Gastroesophageal sphincter (tissue), 4 donors: ENCODE results near the gene CNGB1. TPM values are rescaled to one million over a fixed set of nuclear protein-coding genes. Genes with fewer than 3 reads are reported as not detected.
A peak's percentile ranks its signal among the peaks of the same experiment; 100 is the strongest.

ENCODE experiments used
- ATAC-seq: fragments of 150-250 bp; one replicate; pipeline ENCODE4 v1.9.1; 2016; ENCODE audit warnings: mild to moderate bottlenecking, moderate library complexity
- H3K27ac ChIP-seq, 4 donors: fragments of 200-600 bp; sonication (generic) in 3 of 4; 1 replicate in 3 of 4; 2 replicates in 1 of 4; pipeline ENCODE4 v1.5.1; 2016 to 2019
- H3K27me3 ChIP-seq: fragments of 200-600 bp; sonication (generic); one replicate; pipeline ENCODE4 v1.5.1; 2019
- H3K36me3 ChIP-seq, 2 donors: fragments of 200-600 bp; sonication (generic); one replicate each; pipeline ENCODE4 v1.5.1; 2019; ENCODE audit warnings: control low read depth in 1 of 2
- H3K4me1 ChIP-seq, 3 donors: fragments of 200-600 bp; sonication (generic); 1 replicate in 2 of 3; 2 replicates in 1 of 3; pipeline ENCODE4 v1.5.1; 2016 to 2019; ENCODE audit warnings: control low read depth in 2 of 3
- H3K4me3 ChIP-seq, 2 donors: fragments of 200-600 bp; sonication (generic); one replicate each; pipeline ENCODE4 v1.5.1; 2019; ENCODE audit warnings: mild to moderate bottlenecking in 1 of 2, moderate library complexity in 1 of 2
- H3K9me3 ChIP-seq, 3 donors: fragments of 200-600 bp; sonication (generic); one replicate each; pipeline ENCODE4 v1.5.1; 2017 to 2019; ENCODE audit warnings: control low read depth in 2 of 3
- EP300 ChIP-seq: sonication (generic); formaldehyde crosslinking; IDR thresholded peaks from one replicate; pipeline ENCODE4 v1.6.1; 2017; ENCODE audit warnings: antibody characterized with exemption, mild to moderate bottlenecking
- POLR2A ChIP-seq, 2 donors: fragments of 450-650 bp; IDR thresholded peaks; one replicate each; pipeline ENCODE4 v1.6.1; 2017; ENCODE audit warnings: antibody characterized with exemption in 2 of 2, mild to moderate bottlenecking in 2 of 2, moderate library complexity in 1 of 2
- POLR2AphosphoS5 ChIP-seq: sonication (generic); formaldehyde crosslinking; IDR thresholded peaks from one replicate; pipeline ENCODE4 v1.6.1; 2017; ENCODE audit warnings: antibody characterized with exemption
- WGBS, 2 donors: methylation state at CpG; one replicate each; pipeline ENCODE4 v1.1.5; 2018; ENCODE audit warnings: low coverage in 1 of 2; 5-methylcytosine and 5-hydroxymethylcytosine counted together
- total RNA-seq, 4 donors: library from RNA; depleted of rRNA; stranded (reverse); fragments of >200 nt; gene quantifications; one replicate each; pipeline ENCODE4 v1.1.0, GENCODE V29; 2016
- TF ChIP-seq, protein P1 (sequence below), 4 experiments: fragments of 200-600 bp in 2 of 4; fragments of 450-650 bp in 2 of 4; sonication (generic) in 1 of 4; IDR thresholded peaks; one replicate each; pipeline ENCODE4 v1.5.1; 2017 to 2019; ENCODE audit warnings: antibody characterized with exemption in 4 of 4, mild to moderate bottlenecking in 2 of 4, moderate library complexity in 2 of 4

The CNGB1 gene
- total RNA-seq, 4 donors from 2014 or later = 0.15 to 0.67 TPM; not detected in 2

- Histone ChIP-seq H3K27ac (no peak overlapping the region), H3K4me1 (no peaks in the 10 kb centered on the region), H3K27me3 (peaks cover 69% of the 10 kb centered on the region), H3K36me3 (no peaks in the 10 kb centered on the region), H3K9me3 (no peaks in the 10 kb centered on the region), H3K4me3 (no peak overlapping the region)
- 83 to 98% methylated on average over 5 to 6 of the region's 12 CpGs for WGBS, 2 donors
- no peak for ATAC-seq
- TF ChIP-seq, protein P1, sequence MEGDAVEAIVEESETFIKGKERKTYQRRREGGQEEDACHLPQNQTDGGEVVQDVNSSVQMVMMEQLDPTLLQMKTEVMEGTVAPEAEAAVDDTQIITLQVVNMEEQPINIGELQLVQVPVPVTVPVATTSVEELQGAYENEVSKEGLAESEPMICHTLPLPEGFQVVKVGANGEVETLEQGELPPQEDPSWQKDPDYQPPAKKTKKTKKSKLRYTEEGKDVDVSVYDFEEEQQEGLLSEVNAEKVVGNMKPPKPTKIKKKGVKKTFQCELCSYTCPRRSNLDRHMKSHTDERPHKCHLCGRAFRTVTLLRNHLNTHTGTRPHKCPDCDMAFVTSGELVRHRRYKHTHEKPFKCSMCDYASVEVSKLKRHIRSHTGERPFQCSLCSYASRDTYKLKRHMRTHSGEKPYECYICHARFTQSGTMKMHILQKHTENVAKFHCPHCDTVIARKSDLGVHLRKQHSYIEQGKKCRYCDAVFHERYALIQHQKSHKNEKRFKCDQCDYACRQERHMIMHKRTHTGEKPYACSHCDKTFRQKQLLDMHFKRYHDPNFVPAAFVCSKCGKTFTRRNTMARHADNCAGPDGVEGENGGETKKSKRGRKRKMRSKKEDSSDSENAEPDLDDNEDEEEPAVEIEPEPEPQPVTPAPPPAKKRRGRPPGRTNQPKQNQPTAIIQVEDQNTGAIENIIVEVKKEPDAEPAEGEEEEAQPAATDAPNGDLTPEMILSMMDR (IDR thresholded peaks at IDR 0.05) = no peak
- TF ChIP-seq EP300 = no peak
- TF ChIP-seq POLR2AphosphoS5 = no peak
- TF ChIP-seq POLR2A (IDR thresholded peaks at IDR 0.05) = no peak
Observed at GRCh38 chr16:57901480-57902069, 69.4 kb downstream of the CNGB1 start.

DNA sequence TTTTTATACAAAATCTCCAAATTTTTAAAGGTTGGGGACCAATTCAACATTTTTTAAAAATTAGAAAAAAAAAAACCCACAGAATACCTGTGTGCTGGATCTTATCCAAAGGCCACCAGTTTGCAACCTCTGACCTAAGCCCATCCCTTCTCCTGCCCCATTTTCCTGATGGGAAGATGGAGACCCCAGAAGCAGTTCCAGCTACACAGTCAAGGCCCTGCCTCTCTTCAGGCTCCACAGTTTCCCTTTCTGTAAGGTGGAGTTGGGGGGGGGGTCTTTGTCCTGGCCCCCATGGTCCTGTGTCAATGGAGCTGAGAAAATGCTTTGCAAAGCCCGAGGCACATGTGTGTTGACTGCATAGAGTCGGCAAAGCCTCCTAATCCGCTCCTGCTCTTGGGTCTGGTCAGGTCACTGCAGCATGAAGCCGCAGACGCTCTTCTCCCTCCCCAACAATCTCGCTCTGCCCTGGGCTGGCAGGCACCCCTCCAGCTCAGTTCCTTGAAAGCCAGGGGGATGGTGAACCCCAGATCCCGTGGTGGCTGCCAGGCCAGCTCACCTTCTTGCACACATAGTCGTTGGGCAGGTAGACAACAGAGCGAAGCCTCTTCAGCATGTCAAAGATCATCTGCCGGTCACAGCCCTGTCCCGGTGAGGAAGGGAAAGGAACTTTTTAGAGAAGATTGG, 70.0 kb downstream of the CNGB1 start:
- WGBS, 2 donors = 69% methylated on average over 3 of the region's 11 CpGs; no CpG with 5 or more reads in 1 of the 2 donors
- Histone ChIP-seq H3K27me3 (peaks cover 62% of the 10 kb centered on the region), H3K27ac (no peak overlapping the region), H3K4me1 (no peaks in the 10 kb centered on the region), H3K9me3 (no peaks in the 10 kb centered on the region), H3K36me3 (no peaks in the 10 kb centered on the region), H3K4me3 (no peak overlapping the region)
- ATAC-seq = no peak
- no peak for TF ChIP-seq EP300
- TF ChIP-seq POLR2AphosphoS5 = no peak
- no peak for TF ChIP-seq POLR2A (IDR thresholded peaks at IDR 0.05)
- TF ChIP-seq, protein P1 (IDR thresholded peaks at IDR 0.05) = no peak

DNA sequence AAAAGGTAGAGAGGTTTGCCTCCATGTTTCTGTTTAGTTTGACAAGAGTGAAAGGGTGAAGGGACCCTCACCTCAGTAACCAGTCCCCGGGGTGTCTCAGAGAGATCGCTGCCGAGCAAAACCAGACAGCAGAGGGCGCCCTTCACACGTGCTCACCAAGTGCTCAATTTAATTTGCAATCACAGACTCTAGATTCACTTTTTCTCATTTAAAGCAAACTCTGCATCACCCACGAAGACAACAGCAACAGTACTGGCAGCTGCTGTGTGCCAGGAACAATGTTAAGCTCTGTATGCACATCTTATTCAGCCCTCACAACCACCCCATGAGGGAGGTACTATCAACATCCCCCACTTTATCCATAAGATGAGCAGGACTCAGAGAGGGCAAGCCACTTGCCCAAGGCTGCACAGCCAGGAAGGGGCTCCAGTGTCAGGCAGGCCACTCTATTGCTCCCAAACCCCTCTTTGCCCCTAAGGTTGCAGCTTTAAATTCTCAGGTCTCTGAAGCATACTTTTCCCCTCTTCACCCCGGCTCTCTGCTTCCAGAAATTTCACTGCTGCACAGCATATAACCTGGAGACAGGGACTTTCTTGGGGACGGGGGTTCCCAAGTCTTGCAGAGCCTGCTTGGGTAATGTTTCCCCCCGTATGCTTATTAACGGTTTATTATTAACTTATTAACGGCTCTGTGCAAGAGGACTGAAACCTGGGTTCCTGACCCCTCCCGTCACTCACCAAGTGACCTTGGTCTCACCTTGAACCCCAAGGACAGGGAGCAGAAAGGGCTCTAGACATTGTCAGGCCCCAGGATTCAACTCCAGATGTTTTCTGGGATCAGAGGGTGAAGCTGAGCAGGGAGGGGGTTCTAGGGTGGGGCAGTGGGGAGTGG, 70.9 kb downstream of the CNGB1 start:
- Histone ChIP-seq H3K27ac (no peak overlapping the region), H3K4me1 (no peaks in the 10 kb centered on the region), H3K36me3 (no peaks in the 10 kb centered on the region), H3K9me3 (no peaks in the 10 kb centered on the region), H3K27me3 (peaks cover 55% of the 10 kb centered on the region), H3K4me3 (no peak overlapping the region)
- 14 to 22% methylated on average over 7 to 8 of the region's 12 CpGs for WGBS, 2 donors
- ATAC-seq = peak; percentile 50
- TF ChIP-seq EP300 = no peak
- TF ChIP-seq, protein P1 (IDR thresholded peaks at IDR 0.05) = peak in 3 of 4 experiments; percentile 72 to 87 (median 82)

GRCh38 chr16:57898961-57899360, 72.0 kb downstream of the CNGB1 start:
- TF ChIP-seq EP300 = no peak
- no peak for TF ChIP-seq POLR2A (IDR thresholded peaks at IDR 0.05)
- TF ChIP-seq POLR2AphosphoS5 = no peak
- TF ChIP-seq, protein P1 (IDR thresholded peaks at IDR 0.05) = no peak
- Histone ChIP-seq H3K36me3 (no peaks in the 10 kb centered on the region), H3K27me3 (peaks cover 45% of the 10 kb centered on the region), H3K27ac (no peak overlapping the region), H3K4me1 (no peaks in the 10 kb centered on the region), H3K4me3 (no peak overlapping the region), H3K9me3 (no peaks in the 10 kb centered on the region)
- WGBS, 2 donors = 66 to 70% methylated on average over 4 to 5 of the region's 5 CpGs
- ATAC-seq = no peak
